Activated naive CD4-positive, alpha-beta T cell (primary cell): Measurements from ENCODE around the gene UCP2.
"Not testable (repeated sequence)": the region's sequence is repeated elsewhere in the genome, so short reads cannot be mapped to it uniquely, and the experiment has no call there.

Source experiments
- DNase-seq, 4 experiments: peaks; one replicate each; lab custom pipeline; 2025; lab: John Stamatoyannopoulos, UW

Gene UCP2

DNA sequence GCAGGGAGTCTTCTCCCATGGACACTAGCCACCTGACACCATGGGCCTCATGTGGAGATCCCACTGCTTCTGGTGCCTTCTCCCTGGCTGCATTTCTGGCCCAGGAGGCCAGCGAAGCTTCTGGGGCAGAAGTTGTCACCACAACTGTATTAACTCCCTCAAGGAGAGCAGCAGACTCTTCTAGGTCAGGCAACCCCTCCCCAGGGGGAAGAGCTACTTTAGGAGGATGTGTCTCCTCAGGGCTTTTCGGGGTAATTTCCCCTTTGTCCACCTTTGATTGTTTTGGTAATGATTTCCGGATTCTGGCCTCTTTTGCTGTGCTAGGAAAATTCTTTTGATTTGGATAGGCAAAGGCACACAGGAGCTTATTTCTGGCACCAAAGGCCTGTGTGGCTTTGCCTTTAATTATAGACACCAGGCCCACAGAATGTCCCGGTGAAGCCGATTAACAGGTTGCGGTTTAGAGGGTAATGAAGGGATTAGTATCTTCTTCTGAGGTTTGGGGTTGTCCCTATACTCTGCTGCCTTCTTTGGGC, 8.9 kb upstream of the UCP2 start:
- DNase-seq: no peak

DNA sequence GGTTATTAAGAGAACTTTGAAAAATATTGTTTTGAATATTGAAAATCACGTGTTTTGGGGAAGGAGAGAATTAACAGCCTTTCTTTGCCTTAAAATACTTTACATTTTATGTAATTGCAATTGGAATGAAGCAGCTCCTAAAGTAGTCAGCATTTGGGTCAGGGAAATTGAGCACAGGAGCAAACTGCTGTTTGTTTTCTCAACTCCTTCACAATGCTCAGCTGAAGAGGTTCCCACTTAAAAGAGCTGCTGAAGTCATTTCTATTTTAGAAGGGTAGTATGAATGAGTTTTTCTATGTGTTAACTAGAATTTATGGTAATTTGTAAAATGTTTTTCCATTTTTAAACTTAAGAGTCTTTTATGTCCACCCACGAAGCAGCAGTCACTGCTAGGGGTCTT, 8.1 kb upstream of the UCP2 start:
- DNase-seq: no peak

DNA sequence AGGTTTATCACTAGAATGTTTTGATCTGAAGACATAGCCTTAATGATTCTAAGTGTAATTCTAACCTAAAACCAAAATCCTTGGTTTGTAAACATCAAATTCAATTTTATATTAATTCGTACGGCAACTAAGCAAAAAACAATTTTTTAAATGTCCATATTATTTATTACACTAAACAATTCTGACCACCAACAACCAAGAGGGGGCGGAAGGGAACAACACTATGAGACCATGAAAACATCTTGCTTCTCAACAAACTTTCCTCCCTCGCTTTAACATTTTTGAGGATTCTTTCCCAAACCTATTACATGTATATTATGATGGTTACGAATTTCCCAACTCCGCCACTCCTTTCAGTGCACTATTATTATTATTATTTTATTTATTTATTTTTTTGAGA, 6.5 kb upstream of the UCP2 start:
- DNase-seq: no peak

DNA sequence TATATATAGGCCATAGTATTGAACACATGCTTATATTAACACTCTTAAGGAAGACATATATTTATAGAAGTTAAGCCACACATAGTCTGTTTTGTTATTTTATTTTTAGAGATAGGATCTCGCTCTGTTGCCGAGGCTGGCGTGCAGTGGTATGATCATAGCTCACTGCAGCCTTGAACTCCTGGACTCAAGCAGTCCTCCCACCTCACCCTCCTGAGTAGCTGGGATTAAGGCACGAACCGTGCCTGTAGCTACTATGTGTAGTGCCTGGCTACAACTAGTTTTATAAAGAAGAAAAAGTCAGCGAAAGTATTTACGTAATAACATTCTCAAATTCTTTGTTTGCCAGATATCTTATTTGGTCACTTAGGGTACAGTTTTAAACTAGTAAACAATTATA, 5.6 kb upstream of the UCP2 start:
- DNase-seq: no peak

DNA sequence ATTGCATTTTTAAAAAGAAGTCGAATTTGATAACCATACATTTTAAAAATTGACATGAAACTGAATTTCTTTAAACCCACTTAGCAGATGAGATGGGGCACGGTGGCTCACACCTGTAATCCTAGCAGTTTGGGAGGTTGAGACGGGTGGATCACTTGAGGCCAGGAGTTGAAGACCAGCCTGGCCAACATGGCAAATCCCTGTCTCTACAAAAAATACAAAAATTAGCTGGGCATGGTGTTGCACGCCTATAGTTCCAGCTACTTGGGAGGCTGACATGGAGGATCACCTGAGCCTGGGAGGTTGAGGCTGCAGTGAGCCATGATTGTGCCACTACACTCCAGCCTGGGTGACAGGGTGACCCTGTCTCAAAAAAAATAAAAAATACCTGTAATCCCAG, 3.0 kb upstream of the UCP2 start:
- not testable (repeated sequence) for DNase-seq

DNA sequence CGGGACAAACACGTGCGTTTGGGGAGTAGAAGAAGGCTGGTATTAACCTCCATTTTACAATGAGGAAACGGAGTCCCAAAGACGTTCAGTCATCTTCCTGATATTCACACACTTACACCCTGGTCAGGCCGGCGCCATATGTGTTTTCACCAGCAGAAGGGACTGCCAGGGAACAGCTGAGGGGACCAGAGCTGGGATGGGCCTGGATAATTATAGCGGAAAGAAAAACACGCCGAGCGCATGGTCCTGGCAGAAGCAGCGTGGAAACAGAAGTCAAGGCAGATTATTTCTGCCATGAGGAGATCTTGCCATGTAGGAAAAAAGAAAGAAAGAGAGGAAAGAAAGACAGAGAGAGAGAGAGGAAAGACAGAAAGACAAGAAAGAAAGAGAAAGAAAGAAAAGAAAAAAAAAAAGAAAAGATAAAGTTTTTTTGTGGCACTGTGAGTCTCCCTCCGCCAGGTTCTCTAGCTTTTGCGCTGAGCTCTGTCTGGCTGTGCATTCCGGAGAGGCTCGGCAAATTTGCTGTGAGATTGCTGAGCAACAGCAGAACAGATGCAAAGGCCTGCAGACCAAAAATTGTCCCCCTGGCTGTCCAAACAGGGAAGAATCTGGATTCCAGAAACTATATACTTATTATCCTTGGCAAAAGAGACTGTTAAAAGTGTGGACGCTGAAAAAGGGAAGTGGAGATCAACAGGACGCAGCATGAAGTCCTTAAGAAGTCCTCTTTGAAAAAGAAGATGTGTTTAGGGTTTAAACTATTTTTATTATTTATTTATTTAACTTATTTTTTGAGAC, 1.3 kb upstream of the UCP2 start:
- no peak for DNase-seq

DNA sequence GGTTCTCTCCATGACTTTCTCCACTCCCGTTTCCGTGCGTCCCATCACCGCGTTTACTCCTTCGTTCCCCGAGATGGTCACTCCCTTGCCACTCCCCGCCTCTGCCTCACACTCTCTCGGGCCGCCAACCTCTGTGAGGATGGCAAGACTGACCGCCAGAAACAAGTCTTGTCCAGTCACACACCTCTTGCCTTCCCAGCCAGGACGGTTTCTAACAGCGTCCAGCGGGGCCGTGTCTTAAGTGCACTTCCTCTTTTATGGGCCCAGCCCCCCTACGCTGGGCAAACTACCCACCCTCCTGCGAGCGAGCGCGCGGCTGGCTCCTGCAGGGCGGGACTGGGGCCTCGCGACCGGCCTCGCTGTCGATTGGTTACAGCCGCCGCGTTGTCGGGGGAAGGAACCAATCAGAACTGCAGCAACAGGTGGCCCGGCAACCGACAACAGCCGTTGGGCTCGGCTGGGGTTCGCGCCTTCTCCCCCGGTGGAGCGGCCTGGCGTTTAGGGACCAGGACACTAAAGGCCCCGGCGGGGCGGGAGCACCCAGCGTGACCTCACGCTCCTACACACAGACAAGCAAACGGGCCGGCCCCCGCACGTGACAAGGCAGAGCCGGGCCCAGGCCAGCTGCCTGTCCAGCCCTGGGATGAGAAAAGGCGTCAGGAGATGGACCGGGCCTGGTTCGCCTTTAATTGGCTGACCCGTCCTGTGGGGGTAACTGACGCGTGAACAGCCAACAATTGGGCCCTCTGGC, 522 bp upstream of the UCP2 start:
- peak; percentile 73 to 89 (median 86) for DNase-seq

DNA sequence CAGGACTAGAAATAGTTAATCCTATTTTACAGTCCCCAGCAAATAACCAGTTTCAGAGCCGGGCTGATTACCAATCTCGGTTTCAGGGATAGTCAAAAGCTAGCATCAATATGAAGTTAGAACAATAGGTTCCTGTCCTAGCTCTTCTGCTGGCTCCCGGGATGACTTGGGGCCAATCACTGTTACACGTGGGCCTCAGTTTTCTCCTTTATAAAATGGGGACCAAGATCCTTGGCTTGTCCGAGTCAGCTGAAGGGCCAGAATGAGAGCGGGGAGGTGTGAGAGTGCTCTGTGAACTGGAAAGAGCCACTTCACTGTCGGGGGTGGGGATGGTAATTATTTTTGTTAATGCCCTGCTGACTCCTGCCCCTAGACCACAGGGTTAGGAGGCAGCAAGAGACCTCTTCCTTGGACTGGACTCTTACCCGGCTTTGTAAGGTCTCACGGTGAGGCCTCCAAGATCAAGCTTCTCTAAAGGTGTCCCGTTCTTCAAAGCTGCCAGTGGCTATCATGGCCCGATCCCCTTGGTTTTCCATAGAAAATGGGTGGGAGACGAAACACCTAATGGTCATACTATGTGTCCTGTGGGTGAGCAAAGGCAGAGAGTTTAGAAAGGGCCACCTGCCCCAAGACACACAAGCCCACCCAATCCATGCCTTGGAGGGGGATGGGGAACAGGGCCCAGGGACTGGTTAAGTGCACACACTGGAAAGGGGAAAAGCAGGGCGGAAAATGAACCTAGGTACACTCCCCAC, 1.4 kb downstream of the UCP2 start:
- DNase-seq: no peak

DNA sequence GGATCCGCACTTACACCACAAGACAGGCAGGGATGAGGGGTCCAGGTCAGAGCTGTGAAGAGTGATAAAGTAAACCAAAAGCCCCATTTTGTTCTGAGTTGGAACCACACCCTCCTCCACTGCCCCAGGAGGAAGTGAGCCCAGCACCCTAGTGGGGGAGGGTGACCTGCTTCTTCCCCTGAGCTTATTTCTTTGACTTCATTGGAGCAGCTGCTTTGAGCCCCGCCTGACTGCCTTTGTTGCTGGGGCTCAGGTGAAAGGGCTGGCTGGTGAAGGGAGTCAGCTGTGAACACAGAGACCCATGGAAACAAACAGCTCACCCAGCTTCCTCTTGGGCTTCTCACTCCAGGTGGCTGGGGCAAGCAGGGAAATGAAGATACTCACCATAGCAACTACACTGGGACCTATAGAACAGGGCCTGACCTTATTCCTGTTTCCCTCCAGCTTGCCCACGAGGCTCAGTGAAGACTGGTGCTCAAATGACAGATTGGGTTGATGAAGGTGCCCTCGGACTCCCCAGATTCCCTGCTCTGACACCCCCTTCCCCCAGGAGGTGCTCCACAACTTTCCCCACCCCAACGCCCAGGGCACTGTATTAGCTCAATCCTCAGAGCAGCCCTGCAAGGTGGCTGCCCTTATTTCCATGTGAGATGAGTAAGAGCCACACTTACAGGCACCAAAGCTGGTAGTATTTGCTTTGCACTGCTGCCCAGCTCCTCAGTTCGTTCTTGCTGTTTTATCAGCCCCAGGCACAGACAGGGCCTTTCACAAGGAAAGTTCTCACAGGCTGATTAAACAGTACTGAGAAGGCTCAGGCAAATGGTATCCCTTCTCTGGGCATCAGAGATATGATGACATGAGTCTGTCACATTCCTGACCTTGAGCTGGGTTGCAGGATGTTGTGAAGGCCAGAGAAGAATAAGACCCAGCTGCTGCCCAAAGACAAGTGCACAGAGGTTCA, 2.4 kb downstream of the UCP2 start:
- peak in 3 of 4 experiments; percentile 21 to 71 (median 69) for DNase-seq

DNA sequence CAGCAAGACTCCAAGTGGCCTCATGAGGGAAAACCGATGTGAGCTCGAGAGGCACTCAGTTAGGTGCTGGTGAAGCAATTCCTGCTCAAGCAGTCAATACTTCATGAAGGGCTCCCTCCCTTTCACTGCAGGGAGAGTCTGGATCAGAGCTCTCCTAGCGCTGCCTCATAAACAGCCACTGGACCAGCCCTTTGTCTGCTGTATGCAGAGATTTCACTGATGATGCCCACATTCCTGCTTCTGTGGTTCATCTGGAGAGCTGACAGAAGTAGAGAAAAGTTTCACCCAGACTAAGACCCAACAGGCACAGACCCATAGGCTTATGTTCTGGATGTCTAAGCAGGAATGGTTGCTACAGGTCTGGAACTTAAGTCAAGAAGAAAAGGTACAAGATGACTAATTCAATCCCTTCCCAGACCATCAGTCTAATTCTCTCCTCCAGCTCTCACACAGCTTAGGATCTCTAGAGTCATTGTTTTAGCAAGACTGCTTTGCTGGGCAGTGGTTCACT, 4.0 kb downstream of the UCP2 start:
- no peak for DNase-seq

DNA sequence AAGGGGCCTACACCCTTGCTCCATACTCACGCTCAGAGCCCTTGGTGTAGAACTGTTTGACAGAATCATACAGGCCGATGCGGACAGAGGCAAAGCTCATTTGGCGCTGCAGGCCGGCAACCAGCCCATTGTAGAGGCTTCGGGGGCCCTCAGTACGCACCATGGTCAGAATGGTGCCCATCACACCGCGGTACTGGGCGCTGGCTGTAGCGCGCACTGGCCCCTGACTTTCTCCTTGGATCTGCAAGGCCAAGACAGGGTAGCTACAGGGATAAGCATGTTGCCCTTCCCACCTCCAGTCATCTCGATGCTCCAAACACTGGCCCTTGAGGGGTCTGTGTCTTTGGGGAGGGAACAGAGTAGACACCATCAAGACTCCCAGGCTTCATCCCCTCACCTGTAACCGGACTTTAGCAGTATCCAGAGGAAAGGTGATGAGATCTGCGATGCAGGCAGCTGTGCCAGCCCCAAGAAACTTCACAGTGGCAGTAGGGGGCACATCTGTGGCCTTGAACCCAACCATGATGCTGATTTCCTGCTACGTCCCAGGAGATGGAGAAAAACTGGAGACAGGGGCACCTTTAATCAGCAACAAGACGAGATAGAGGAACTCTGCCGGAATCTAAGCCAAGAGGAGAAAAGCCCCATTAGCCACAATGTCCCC, 4.7 kb downstream of the UCP2 start:
- DNase-seq: no peak

DNA sequence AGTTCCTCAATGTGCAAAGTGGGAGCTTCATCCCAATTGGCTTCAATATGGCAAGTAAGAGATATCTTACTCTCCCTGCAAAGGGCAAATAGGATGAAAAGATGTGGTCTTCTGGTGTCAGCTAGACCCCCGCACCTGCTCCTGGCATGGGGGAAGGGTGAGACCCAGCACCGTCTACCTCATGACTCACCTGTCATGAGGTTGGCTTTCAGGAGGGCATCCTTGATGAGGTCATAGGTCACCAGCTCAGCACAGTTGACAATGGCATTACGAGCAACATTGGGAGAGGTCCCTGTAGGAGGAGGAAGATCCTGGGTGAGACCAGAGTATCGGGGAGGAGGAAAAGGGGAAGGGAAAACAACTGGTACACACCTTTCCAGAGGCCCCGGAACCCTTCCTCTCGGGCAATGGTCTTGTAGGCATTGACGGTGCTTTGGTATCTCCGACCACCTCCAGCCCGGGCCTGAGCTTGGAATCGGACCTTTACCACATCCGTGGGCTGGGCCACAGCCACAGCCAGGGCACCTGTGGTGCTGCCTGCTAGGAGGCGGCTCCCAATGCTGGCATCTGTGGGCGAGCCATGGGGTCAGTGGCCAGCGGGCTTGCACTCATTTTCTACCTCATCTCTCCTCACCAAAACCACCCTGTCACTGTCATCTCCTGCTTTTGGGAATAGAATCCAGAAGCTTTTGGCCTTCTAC, 6.0 kb downstream of the UCP2 start:
- no peak for DNase-seq

DNA sequence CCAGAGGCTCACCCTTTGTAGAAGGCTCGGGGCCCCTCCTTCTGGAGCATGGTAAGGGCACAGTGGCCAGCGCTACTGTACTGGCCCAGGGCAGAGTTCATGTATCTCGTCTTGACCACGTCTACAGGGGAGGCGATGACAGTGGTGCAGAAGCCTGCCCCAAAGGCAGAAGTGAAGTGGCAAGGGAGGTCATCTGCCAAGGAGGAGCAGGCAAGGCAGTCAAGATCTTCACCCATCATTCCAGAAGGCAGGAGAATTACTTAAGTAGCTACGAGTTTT, 7.2 kb downstream of the UCP2 start:
- no peak for DNase-seq

DNA sequence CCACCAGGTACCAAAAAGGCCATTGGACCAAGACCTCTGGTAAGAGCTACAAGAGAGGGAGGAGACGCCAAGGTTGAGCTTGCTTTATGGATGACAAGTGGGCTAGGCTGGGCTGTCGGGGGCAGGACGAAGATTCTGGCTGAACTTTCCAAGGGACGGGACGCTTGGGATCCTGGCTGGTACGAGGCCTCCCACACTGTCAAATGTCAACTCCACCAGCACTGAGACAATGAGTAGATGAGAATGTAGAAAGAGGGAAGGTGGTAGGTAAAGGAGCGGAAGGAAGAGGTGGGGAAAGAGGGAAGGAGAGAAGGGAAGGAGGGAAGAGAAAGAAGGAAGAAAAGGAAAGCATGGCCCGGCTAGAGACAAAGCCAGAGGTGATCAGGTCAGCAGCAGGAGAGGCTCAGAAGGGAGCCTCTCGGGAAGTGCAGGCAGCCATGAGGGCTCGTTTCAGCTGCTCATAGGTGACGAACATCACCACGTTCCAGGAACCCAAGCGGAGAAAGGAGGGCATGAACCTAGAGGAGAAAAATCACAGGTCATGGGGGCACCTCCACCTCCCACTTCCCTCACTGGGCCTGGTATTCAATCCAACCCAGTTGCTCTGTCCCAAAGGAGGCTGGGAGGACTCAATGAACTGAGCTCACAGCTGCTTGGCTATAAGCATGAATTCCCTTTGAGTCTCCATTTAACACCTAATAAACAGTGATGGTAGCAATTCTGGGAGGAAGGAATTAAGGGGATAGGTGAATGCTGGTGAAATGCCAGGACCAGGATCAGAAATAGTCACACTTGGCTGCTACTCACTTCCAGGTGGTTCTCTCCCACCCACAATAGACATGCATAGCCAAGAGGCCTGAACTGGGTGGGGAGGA, 7.8 kb downstream of the UCP2 start:
- DNase-seq: no peak

DNA sequence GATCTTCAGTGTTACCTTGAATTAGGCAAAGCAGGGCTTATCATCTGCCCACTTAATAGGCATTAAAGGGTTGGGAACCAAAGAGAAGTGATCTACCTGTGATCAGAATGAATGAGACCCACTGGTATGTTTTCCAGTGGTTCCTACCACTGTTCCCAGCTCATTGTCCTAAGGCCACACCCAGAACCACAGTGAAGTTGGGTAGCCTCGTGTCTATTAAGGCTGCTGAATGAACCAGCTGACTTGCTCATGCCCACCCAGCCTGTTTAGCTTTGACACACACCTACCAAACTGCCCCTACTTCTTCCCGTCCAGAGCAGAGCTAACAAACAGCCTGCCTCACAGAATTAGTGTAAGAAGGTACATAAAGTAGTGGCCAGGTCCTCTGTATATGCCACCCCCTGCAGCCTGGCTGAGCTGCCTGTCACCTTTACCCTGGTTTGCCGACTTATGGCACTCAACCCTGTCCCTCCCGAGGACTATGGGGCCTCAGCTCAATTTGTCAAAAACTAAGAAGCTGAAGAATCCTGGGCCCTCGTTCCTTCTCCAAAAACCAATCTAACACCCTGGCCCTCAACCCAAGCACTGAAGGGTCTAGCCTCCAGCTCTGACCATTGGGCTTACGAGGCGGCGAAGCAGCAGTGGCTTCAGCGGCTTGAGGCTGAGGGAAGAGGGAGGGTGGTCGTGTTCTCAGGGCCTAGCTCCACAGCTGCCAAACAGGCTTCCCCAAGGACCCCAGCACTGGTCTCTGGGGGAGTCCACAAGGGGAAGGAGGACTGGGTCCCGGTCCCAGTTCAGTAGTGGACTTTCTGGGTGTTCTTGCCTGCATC, 9.8 kb downstream of the UCP2 start:
- no peak for DNase-seq

DNA sequence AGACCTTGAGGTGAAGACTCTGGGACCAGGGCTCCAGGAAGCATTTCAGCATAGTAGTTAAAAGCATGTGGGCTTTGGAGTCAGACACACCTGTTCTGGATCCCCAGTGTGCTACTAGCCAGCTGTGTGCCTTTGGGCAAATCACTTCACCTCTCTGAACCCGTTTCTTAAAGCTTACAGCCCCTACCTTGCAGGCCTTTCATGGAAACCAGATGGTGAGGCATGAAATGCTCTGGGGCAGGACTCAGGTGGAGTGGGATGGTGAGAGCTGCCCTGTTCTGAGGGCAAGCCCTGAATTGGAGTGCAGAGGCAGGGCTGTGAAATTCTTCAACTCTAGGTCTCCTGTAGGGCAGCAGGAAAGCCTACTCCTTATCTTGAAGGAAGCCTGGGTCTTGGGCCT, 10.5 kb downstream of the UCP2 start:
- no peak for DNase-seq

DNA sequence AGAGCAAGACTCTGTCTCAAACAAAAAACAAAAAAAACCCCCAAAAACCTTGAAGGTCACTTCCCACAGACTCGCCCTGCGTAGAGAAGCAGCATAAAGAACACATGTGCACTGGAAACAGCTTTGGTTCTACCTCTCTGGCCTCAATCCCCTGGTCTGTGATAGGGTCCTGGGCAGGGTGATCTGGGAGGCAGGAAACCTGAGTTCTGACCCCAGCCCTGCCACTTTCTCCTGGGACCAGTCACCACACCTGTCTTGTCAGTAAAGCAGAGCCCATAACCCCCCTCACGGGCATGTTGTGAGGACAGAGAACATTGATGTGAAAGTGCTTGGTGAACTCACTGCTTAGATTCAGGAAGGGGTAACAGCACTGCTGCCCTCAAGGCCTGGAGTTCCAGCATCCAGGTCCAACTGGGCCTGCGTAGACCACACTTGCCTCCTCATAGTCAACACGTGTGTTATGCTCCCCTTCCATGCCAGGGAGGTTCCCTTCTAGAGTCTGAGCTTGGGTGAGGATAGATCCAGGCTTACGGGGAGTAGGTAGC, 11.4 kb downstream of the UCP2 start:
- DNase-seq: no peak
